Stimulated activated CD4-positive, alpha-beta T cell treated with anti-CD3 and anti-CD28 coated beads, Interleukin-2, amount 100 ng/mL, for 48 hours (primary cell): ENCODE measurements around the gene MYH7B.

ENCODE experiments used
- DNase-seq, 2 donors: peaks; one replicate each; pipeline ENCODE4 v3.0.0-alpha.2; 2020

The MYH7B gene

DNA sequence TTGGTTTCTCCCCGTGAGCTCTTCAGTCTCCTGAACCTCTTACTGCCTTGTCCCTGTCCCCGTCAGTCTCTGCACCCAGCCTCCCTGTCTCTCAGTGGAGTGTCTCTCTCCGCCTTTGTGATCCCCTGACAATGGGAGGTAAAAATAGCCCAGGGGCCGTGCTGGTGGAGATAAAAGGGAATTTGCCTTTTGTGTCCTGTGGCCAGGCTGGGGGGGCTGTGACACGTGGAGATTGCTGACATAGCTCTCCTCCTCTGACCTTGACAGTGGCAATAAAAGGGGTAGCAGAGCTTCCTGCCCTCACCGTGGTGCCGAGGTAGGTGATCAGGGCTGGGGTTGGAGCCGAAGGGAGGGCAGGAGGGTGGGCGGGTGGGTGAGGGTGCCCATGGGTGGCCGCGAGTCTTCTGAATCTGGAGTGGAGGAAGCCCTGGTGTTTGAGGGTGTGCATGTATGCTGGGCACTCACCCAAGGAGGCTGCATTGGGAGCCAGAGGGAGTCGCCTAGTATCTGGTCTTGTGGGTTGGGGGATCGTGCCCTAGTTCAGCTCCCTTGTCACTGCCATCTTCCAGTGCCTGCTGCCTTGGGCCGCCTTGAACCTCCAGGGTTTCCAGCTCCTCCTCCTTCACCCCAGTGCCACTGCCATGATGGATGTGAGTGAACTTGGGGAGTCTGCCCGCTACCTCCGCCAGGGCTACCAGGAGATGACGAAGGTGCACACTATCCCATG is 21.9 kb downstream of the MYH7B start:
- DNase-seq, result no peak

DNA sequence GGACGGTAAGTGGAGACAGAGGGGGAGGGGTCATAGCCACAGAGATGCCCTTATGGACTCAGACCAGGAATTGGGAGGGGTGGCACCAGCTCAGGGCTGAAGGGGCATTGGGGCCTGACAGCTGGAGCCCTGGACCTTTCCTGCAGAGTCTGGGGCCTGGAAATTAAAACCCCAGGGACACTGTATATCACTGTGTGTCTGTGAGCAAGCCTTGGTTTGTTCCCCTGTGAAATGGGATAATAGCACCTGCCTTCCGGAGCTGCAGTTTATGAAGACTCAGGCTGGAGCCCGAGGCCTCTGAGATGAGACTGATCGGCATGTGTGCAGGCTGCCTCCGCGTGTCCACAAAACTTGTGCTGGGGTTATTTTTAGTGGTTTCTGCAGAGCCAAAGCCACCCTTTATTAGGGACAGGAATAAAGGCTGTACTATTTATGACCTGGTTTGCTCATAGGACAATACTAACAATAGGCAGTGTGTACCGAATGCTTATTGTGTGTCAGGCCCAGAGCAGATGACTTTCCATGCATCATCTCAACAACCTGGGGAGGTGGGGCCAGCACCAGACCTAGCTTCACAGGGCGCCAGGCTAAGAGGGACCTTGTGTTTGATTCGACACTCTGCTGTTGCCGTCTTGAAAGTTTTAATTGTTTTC is 22.6 kb downstream of the MYH7B start:
- DNase-seq, result no peak

DNA sequence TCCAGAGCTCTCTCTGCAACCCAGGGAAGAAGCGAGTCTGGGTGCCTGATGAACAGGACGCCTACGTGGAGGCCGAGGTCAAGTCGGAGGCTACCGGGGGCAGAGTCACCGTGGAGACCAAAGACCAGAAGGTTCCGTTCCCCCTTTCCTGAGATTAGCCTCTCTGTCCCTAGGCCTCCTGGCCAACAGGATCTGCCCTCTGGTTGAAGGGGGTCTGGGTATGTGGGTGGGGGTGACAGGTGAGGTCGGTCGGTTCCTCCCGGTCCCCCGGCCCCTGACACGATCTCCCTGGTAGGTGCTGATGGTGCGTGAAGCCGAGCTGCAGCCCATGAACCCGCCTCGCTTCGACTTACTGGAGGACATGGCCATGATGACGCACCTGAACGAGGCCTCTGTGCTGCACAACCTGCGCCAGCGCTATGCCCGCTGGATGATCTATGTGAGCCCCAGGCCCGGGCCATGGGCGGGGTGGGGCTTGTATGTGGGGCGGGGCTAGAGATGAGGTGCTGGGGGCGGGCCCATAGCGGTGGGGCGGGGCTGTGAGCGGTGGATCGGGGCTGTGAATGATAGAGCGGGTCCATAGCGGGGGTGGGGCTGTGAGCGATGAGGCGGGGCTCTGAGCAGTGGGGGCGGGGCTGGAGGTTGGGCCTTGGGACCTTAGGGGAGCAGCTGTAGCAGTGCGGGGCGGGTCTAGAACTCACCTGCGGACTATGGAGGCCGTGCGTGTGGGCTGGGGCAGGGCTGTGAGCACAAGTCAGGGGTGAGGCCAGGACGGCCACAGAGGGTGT is 23.9 kb downstream of the MYH7B start:
- DNase-seq, result no peak

GRCh38 chr20:34980543-34981233 is 25.0 kb downstream of the MYH7B start:
- DNase-seq, result no peak

DNA sequence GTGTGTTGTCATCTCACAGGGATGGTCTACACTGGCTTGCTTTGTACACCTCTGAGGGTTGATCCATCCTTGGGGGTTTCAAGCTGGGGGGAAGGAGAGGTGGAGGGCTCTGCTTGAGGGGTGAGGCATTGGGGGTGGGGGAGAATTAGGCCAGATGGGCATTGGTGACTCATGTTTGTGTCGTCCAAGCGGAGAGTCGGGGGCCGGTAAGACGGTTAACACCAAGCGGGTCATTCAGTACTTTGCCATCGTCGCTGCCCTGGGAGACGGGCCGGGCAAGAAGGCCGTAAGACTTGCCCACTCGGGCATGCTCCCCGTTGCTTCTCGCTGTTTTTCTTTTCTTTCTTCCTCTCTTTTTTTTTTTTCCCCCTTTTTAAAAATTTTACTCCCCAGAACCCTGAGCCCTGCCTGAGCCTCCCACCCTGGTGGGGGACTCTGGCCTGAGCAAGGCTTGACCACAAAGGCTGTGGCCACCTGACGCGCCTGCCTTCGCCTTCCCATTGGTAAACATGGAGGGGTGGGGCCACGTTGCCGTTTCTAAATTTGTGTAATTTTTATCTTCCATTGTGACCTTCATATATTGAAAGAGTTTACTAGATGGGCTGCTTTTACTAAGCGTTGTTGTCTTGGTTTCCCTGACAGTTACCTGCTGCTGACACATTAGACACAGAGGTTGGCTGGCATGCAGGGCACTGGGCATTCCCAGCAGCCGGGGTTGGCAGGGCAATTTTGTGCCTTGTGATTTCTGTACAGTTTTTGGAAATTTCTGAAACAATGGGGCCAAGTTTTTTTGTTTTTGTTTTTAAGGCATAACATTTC is 26.8 kb downstream of the MYH7B start:
- DNase-seq, result no peak

DNA sequence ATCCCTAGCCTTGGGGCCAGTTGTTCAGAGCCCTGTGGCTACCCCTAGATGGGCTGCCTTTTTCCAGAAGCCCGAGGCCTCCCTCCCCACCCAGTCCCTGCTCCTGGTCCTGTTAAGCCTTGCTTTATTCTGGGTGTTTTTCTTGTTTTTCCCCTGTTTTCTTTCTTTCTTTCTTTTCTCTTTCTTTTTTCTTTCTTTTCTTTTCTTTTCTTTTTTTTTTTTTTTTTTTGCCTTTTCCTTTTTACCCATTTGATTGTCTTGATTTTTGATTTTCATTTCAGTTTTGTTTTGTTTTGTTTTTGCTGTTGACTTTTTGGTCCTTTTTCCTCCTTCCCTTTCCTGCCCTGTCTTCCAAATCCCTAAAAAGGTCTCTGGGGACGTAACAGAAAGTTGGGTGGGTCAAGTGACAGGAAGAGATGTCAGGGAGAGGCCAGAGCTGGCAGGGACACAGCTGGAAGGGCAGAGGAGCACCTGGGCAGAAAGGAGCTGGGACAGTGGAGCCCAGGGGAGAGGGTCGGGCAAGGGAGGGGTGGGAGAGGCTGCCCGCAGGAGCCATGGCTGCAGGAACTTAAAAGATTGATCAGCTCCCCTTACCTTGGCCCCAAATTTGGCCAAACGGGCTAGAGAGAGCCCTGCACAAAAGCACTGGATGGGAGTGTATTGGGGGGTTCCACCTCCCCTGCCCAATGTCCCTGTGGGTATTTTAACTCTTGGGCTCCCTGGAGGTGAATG is 27.6 kb downstream of the MYH7B start:
- DNase-seq, result no peak

DNA sequence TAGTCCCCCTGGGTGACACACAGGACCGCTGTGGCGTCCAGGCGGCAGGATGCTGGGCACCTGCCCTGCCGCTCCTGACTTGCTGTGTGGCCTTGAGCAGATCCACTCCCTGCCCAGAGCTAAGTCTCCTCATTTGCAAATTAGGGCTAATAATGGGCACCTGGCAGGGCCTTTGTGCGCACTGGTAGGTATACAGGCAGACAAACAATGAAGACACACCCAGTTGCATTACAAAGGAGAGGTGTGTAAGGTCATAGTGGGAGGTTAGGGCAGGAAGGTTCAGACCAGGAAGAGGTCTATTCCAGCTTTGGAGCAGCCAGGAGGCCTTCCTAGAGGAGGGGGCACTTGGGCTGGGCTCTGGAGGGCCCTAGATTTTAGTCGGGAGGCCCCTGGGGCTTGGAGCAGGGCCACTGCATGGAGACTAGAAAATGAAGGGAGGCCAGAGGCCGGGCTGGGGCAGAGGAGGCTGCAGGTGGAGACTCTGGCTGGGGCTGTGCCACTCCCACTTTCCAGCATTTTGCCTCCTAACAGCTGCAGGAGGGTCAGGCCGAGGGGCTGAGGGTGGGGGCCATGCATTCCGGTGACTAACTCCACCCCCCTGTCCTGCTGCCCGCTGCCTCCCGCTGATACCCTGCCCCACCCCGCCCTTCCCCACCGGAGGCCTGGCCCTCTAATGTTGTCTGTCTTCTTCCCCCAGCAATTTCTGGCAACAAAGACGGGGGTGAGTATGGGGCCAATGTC is 28.5 kb downstream of the MYH7B start:
- no peak for DNase-seq

- DNase-seq, result no peak
Observed at GRCh38 chr20:34984756-34985261, 29.1 kb downstream of the MYH7B start.

- DNase-seq, result no peak
Observed at GRCh38 chr20:34985461-34986310, 30.0 kb downstream of the MYH7B start.

DNA sequence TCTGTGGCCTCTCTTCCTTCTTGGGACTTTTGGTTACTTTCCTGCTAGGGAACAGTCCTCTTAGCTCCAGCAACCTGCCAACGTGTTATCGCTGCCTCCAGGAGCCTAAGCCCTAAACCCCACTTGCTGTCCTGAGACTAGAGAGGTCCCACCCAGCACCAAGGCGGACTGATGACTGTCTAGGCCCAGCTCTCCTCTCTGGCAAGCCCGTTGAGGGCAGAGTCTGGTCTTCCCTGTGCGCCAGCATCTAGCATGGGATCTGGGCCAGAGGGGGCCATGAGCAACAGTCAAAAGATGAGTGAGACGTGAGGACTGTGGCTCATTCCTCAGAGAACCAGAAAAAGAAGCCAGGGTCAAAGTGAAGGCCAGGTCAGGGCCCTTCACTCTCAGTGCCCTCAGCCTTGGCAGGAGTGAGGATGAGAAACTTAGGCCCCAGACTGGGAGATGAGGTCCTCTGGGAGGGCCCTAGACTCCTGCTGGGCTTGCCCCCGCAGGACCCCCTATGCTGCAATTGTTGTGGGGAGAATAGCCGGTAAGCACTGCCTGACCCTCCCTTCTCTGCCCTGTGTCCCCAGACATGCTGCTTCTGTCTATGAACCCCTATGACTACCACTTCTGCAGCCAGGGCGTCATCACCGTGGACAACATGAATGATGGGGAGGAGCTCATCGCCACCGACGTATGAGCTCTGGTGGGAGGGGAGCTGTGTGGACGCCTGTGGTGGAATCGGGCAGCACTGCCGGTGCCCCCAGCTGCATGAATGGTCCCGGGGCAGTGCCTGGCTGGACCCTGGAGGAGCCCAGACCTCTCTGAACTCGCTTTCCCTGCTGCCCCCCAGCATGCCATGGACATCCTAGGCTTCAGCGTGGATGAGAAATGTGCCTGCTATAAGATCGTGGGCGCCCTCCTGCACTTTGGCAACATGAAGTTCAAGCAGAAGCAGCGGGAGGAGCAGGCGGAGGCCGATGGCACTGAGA is 30.9 kb downstream of the MYH7B start:
- no peak for DNase-seq

DNA sequence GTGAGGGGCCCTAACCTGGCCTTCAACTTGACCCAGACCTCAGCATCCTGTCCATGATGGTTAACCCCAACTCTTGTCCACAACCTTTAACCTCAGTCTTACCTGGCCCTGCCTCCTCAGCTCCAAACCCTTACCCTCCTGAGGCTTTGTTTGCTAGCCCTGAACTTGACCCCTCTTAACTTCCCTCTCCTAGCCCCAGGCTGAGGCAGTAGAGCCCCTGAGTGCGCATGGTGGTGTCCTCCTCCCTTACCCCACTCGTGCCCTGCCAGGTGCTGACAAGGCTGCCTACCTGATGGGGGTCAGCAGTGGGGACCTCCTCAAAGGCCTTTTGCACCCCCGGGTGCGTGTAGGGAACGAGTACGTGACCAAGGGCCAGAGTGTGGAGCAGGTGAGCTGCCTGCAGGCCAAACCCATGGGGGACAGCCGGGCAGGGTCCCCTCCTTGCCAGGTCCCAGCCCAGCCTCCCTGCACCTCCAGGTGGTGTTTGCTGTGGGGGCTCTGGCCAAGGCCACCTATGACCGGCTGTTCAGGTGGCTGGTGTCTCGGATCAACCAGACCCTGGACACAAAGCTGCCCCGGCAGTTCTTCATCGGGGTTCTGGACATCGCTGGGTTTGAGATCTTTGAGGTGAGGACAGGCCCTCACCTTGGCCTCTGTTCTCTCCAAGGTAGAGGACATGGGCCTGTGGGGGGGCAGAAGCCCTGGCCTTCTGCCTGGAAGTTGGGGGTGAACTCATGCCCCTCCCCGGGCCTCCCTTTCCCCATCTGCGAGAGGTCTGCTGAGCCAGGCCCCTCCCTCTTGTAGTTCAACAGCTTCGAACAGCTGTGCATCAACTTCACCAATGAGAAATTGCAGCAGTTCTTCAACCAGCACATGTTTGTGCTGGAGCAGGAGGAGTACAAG is 31.9 kb downstream of the MYH7B start:
- no peak for DNase-seq

DNA sequence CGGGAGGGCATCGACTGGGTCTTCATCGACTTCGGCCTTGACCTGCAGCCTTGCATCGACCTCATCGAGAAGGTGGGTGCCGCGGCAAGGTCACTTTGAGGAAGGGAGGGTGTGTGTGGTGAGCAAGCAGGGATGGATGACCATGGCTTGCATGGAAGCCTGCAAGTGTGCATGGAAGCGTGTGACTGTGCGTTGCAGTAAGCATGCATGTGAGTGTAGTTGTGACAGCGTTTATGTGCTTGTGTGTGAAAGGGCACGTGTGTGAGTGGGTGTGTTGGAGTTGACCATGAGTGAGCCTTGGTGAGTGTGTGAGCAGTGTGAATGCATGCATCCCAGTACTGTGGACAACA is 32.5 kb downstream of the MYH7B start:
- no peak for DNase-seq

- DNase-seq, result no peak
Observed at GRCh38 chr20:34989118-34989517, 33.5 kb downstream of the MYH7B start.

GRCh38 chr20:34989670-34990069 is 34.0 kb downstream of the MYH7B start:
- no peak for DNase-seq

DNA sequence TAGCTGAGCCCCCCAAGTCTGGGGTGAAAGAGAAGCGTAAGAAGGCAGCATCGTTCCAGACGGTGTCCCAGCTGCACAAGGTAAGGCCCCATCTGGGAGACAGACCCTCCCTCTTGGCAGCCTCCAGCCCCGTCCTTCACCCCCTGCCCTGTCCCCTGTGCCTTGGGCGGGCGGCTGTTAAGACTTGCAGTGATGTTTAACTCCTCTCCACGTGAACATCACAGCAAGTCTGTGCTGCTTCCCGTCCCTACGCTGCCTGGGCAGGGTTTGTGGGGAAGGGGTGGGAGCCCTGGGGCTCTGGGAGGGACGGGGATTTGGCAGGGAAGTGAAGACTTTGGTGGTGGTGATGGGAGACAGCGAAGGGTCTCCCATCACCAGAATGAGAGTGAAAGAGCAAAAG is 34.6 kb downstream of the MYH7B start:
- DNase-seq, result no peak

DNA sequence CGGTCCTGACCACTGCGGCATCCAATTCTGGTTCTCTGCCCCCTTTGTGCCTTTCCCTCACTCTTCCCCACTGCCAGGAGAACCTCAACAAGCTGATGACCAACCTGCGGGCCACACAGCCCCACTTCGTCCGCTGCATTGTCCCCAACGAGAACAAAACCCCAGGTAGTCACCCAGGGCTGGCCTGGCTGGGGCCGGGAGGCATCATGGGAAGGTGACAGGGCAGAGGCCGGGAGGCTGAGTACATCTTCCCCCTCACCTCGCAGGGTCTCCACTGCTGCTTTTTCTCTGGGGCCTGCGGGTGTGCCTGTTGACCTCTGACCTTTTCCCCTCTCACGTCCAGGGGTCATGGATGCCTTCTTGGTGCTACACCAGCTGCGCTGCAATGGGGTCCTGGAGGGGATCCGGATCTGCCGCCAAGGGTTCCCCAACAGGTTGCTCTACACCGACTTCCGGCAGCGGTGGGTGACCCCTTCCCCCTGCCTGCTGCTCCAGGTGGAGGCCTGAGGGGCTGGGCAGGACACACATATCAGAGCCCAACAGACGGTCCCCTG is 35.1 kb downstream of the MYH7B start:
- DNase-seq, result no peak

GRCh38 chr20:34992751-34993417 is 37.2 kb downstream of the MYH7B start:
- DNase-seq, result no peak
